ENCODE measurements around the gene TMPRSS9.

DNA sequence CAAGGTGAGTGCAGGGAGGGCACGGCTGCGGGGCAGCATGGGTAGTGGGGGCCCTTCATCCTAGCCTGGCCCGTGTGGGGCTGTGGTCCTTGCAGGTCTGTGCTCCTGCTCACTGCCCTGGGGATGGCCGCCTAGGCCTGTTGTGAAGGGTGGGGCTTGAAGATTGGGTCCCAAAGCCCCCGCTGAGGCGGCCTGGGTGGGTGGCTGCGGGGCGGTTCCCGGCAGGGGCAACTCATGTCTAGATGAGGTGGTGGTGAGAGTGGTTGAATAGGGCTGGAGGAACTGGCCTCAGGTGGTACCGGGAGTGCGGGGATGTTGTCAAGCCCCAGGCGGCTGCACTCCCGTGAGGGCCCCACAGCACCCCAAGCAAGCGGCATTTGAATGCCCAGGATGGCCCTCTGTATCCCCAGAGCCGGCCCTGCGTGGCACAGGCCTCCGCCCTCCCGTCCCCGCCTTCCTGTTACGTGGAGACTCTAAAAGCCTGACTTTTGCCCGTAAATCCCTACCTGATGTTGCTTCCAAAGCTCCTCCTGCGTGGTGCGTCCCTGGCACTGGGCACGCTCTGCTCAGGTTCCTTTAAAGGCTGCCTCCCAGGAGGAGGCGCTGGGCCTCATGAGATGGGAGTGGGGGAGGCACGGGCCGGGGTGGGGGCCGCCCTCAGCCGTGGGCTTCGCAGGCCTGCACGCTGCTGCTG, 16.6 kb upstream of the TMPRSS9 start:
- TF ChIP-seq, protein P1, sequence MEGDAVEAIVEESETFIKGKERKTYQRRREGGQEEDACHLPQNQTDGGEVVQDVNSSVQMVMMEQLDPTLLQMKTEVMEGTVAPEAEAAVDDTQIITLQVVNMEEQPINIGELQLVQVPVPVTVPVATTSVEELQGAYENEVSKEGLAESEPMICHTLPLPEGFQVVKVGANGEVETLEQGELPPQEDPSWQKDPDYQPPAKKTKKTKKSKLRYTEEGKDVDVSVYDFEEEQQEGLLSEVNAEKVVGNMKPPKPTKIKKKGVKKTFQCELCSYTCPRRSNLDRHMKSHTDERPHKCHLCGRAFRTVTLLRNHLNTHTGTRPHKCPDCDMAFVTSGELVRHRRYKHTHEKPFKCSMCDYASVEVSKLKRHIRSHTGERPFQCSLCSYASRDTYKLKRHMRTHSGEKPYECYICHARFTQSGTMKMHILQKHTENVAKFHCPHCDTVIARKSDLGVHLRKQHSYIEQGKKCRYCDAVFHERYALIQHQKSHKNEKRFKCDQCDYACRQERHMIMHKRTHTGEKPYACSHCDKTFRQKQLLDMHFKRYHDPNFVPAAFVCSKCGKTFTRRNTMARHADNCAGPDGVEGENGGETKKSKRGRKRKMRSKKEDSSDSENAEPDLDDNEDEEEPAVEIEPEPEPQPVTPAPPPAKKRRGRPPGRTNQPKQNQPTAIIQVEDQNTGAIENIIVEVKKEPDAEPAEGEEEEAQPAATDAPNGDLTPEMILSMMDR (conservative IDR thresholded peaks at IDR 0.05; ENCODE audit: low read depth, low read length) = no peak
- TF ChIP-seq EZH2 (IDR thresholded peaks at IDR 0.05; ENCODE audit: low read length, unreplicated experiment) = no peak

Measured in PC-3 (cell line).